SK-N-SH (cell line): ENCODE measurements around the gene HPRT1. TPM values are rescaled to one million over a fixed set of nuclear protein-coding genes. Genes with fewer than 3 reads are reported as not detected.
A peak's percentile ranks its signal among the peaks of the same experiment; 100 is the strongest.

Experiments used
- CTCF ChIA-PET: fragments of 300-600, 350-600 bp; formaldehyde crosslinking; extraction: SDS; loops from one replicate; lab custom pipeline; 2021; lab: Yijun Ruan, JAX
- POLR2A ChIA-PET: fragments of 350-600 bp; sonication (Branson Sonifier 250); formaldehyde crosslinking; extraction: SDS; loops from one replicate; lab custom pipeline; 2020; ENCODE audit warnings: antibody characterized with exemption, inconsistent platforms; lab: Yijun Ruan, JAX
- DNase-seq: peaks from one replicate; pipeline ENCODE4 v3.0.0; 2012
- H2AFZ ChIP-seq: fragments of 200-600 bp; sonication (generic); 2 replicates; pipeline ENCODE4 v1.8.1; 2016; ENCODE audit warnings: antibody characterized with exemption, mild to moderate bottlenecking, low read depth
- H3F3A ChIP-seq: fragments of 200-600 bp; sonication (generic); replicated peaks from 2 replicates; pipeline ENCODE3; 2016; ENCODE audit warnings: antibody characterized with exemption, mild to moderate bottlenecking; ENCODE audit not compliant: insufficient read depth
- H3K27ac ChIP-seq, 2 experiments: fragments of 200-500 bp in 1 of 2; fragments of 200-600 bp in 1 of 2; sonication (Bioruptor generic) in 1 of 2; sonication (generic), shearing (Covaris generic) in 1 of 2; 2 replicates each; pipeline versions ENCODE4 v1.5.1 to v1.6.1; 2014 to 2016; ENCODE audit warnings: low read depth in 2 of 2, inconsistent platforms in 1 of 2, low read length in 1 of 2, mild to moderate bottlenecking in 1 of 2, mixed read lengths in 1 of 2
- H3K27me3 ChIP-seq: fragments of 200-600 bp; sonication (generic), shearing (Covaris generic); 2 replicates; pipeline ENCODE4 v1.6.1; 2016; ENCODE audit warnings: mixed run types; ENCODE audit not compliant: insufficient read depth
- H3K36me3 ChIP-seq, 2 experiments: fragments of 200-500 bp in 1 of 2; fragments of 200-600 bp in 1 of 2; sonication (Bioruptor generic) in 1 of 2; sonication (generic) in 1 of 2; replicated peaks in 1 of 2; 2 replicates each; pipeline versions ENCODE3 to v1.5.1; 2014 to 2016; ENCODE audit warnings: low read length in 1 of 2, mild to moderate bottlenecking in 1 of 2; ENCODE audit not compliant: insufficient read depth in 2 of 2, control insufficient read depth in 1 of 2
- H3K4me1 ChIP-seq, 2 experiments: fragments of 200-500 bp in 1 of 2; fragments of 200-600 bp in 1 of 2; sonication (Bioruptor generic) in 1 of 2; sonication (generic), shearing (Covaris generic) in 1 of 2; 2 replicates each; pipeline versions ENCODE4 v1.5.1 to v1.6.1; 2014 to 2016; ENCODE audit warnings: low read depth in 1 of 2, low read length in 1 of 2, mixed run types in 1 of 2; ENCODE audit not compliant: insufficient read depth in 2 of 2, control insufficient read depth in 1 of 2
- H3K4me2 ChIP-seq: fragments of 200-600 bp; sonication (generic), shearing (Covaris generic); 2 replicates; pipeline ENCODE4 v1.6.1; 2017; ENCODE audit warnings: mixed run types
- H3K4me3 ChIP-seq, 2 experiments: fragments of 200-500 bp in 1 of 2; fragments of 200-600 bp in 1 of 2; sonication (Bioruptor generic) in 1 of 2; sonication (generic), shearing (Covaris generic) in 1 of 2; 2 replicates each; pipeline versions ENCODE4 v1.5.1 to v1.8.1; 2014 to 2016; ENCODE audit warnings: low read depth in 2 of 2, inconsistent platforms in 1 of 2, low read length in 1 of 2, mild to moderate bottlenecking in 1 of 2, mixed read lengths in 1 of 2, moderate library complexity in 1 of 2
- H3K79me2 ChIP-seq: fragments of 200-600 bp; sonication (generic); 2 replicates; pipeline ENCODE4 v1.8.1; 2017; ENCODE audit warnings: mild to moderate bottlenecking; ENCODE audit not compliant: insufficient read depth
- H3K9ac ChIP-seq: fragments of 200-600 bp; sonication (generic); 2 replicates; pipeline ENCODE4 v1.6.1; 2017; ENCODE audit warnings: mixed run types
- H3K9me2 ChIP-seq: fragments of 200-600 bp; sonication (generic); 2 replicates; pipeline ENCODE4 v1.6.1; 2017; ENCODE audit warnings: mixed run types
- H3K9me3 ChIP-seq: fragments of 200-600 bp; sonication (generic); 2 replicates; pipeline ENCODE4 v1.6.1; 2017; ENCODE audit warnings: mixed run types, mild to moderate bottlenecking, moderate library complexity
- H4K20me1 ChIP-seq: fragments of 200-600 bp; sonication (generic); 2 replicates; pipeline ENCODE4 v1.6.1; 2017; ENCODE audit warnings: mild to moderate bottlenecking, mixed run types; ENCODE audit not compliant: insufficient read depth
- ELF1 ChIP-seq: IDR thresholded peaks from 2 replicates; pipeline ENCODE4 v1.4.0; 2012
- EP300 ChIP-seq, 2 experiments: IDR thresholded peaks; 2 replicates each; pipeline versions ENCODE4 v1.4.0 to v1.6.1; 2012; ENCODE audit warnings: borderline replicate concordance in 1 of 2, low read depth in 1 of 2, low read length in 1 of 2
- EZH2phosphoT487 ChIP-seq: fragments of 200-600 bp; sonication (generic); IDR thresholded peaks from 2 replicates; pipeline ENCODE4 v1.6.1; 2017; ENCODE audit warnings: low read depth, mixed run types, mild to moderate bottlenecking, antibody characterized with exemption, moderate library complexity, borderline replicate concordance
- FOXJ3 ChIP-seq: sonication (generic); formaldehyde crosslinking; IDR thresholded peaks from 2 replicates; pipeline ENCODE4 v1.5.1; 2020; ENCODE audit warnings: mild to moderate bottlenecking, missing genetic modification reagents
- GABPA ChIP-seq: IDR thresholded peaks from 2 replicates; pipeline ENCODE4 v1.4.0; 2012; ENCODE audit warnings: low read depth, mild to moderate bottlenecking
- GATA2 ChIP-seq: sonication (generic); formaldehyde crosslinking; IDR thresholded peaks from 2 replicates; pipeline ENCODE4 v1.5.0; 2020; ENCODE audit warnings: mild to moderate bottlenecking, missing genetic modification reagents
- MEF2A ChIP-seq: IDR thresholded peaks from 2 replicates; pipeline ENCODE4 v1.4.0; 2012; ENCODE audit warnings: low read depth, borderline replicate concordance
- MXI1 ChIP-seq: IDR thresholded peaks from 2 replicates; pipeline ENCODE4 v1.6.1; 2012; ENCODE audit warnings: mild to moderate bottlenecking, low read depth, low read length, improper control_type of control experiment
- NFIC ChIP-seq: IDR thresholded peaks from 2 replicates; pipeline ENCODE4 v1.4.0; 2012; ENCODE audit warnings: borderline replicate concordance
- NRF1 ChIP-seq: IDR thresholded peaks from 2 replicates; pipeline ENCODE4 v1.6.1; 2012; ENCODE audit warnings: low read depth, mild to moderate bottlenecking, low read length
- PBX3 ChIP-seq: IDR thresholded peaks from 2 replicates; pipeline ENCODE4; 2012
- POLR2AphosphoS5 ChIP-seq: IDR thresholded peaks from 2 replicates; pipeline ENCODE4 v1.6.1; 2012; ENCODE audit warnings: low read depth, low read length
- RFX5 ChIP-seq: IDR thresholded peaks from 2 replicates; pipeline ENCODE4 v1.6.1; 2012; ENCODE audit warnings: mild to moderate bottlenecking, improper control_type of control experiment, low read length
- RXRA ChIP-seq: IDR thresholded peaks from 2 replicates; pipeline ENCODE4 v1.4.0; 2012; ENCODE audit warnings: low read depth, mild to moderate bottlenecking, borderline replicate concordance
- WGBS: methylation state at CpG from one replicate; pipeline ENCODE4 v1.1.6; 2017; ENCODE audit warnings: low lambda C conversion rate; 5-methylcytosine and 5-hydroxymethylcytosine counted together
- polyA plus RNA-seq, 3 experiments: library from polyadenylated mRNA; depleted of rRNA; stranded (reverse); fragments of >200 nt; gene quantifications; 2 replicates each; pipeline ENCODE4 v1.2.3, GENCODE V29; 2012
- TF ChIP-seq, protein P1 (sequence below): fragments of 150-350 bp; IDR thresholded peaks from 2 replicates; pipeline ENCODE4 v1.6.1; 2017; ENCODE audit warnings: antibody characterized with exemption, low read length, low read depth, borderline replicate concordance
- TF ChIP-seq, protein P2 (sequence below): fragments of 200-600 bp; sonication (generic); IDR thresholded peaks from 2 replicates; pipeline ENCODE4 v1.6.1; 2017; ENCODE audit warnings: antibody characterized with exemption, mild to moderate bottlenecking, moderate library complexity
- TF ChIP-seq, protein P3 (sequence below): IDR thresholded peaks from 2 replicates; pipeline ENCODE4 v1.4.0; 2012; ENCODE audit warnings: low read depth

The HPRT1 gene
- polyA plus RNA-seq, 1 of the 3 experiments (the other 2 are of a cell fraction) = 42.3 TPM

- Histone ChIP-seq H3K27ac (no peak overlapping the region), H3F3A (peaks cover 5% of the 10 kb centered on the region), H3K4me1 (no peaks in the 10 kb centered on the region), H4K20me1 (no peaks in the 10 kb centered on the region), H3K4me3 (no peak overlapping the region), H3K79me2 (no peaks in the 10 kb centered on the region), H3K27me3 (no peaks in the 10 kb centered on the region), H2AFZ (0 out of 2 replicates have a peak overlapping the region, but pooled peaks have one; percentile 9), H3K9me2 (no peaks in the 10 kb centered on the region), H3K4me2 (no peak overlapping the region), H3K36me3 (no peaks in the 10 kb centered on the region), H3K9ac (no peak overlapping the region), H3K9me3 (no peaks in the 10 kb centered on the region)
- ChIA-PET CTCF (interaction anchor here (1.1 to 1.5 kb wide), 2 partner anchors 24 to 258 kb away, joined by 3 to 4 read pairs; no protein-coding TSS in a partner anchor), POLR2A (no interaction called here)
- TF ChIP-seq NRF1 = no peak
- no peak for TF ChIP-seq EP300 (IDR thresholded peaks at IDR 0.05; ENCODE audit: borderline replicate concordance in 1 of 2, low read depth in 1 of 2, low read length in 1 of 2)
- no peak for TF ChIP-seq GABPA
- TF ChIP-seq POLR2AphosphoS5 = no peak
- TF ChIP-seq, protein P1, sequence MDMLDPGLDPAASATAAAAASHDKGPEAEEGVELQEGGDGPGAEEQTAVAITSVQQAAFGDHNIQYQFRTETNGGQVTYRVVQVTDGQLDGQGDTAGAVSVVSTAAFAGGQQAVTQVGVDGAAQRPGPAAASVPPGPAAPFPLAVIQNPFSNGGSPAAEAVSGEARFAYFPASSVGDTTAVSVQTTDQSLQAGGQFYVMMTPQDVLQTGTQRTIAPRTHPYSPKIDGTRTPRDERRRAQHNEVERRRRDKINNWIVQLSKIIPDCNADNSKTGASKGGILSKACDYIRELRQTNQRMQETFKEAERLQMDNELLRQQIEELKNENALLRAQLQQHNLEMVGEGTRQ = no peak
- no peak for TF ChIP-seq MEF2A
- no peak for TF ChIP-seq FOXJ3 (CRISPR knock-in tag)
- TF ChIP-seq EZH2phosphoT487 = no peak
- no peak for TF ChIP-seq RXRA
- TF ChIP-seq, protein P2, sequence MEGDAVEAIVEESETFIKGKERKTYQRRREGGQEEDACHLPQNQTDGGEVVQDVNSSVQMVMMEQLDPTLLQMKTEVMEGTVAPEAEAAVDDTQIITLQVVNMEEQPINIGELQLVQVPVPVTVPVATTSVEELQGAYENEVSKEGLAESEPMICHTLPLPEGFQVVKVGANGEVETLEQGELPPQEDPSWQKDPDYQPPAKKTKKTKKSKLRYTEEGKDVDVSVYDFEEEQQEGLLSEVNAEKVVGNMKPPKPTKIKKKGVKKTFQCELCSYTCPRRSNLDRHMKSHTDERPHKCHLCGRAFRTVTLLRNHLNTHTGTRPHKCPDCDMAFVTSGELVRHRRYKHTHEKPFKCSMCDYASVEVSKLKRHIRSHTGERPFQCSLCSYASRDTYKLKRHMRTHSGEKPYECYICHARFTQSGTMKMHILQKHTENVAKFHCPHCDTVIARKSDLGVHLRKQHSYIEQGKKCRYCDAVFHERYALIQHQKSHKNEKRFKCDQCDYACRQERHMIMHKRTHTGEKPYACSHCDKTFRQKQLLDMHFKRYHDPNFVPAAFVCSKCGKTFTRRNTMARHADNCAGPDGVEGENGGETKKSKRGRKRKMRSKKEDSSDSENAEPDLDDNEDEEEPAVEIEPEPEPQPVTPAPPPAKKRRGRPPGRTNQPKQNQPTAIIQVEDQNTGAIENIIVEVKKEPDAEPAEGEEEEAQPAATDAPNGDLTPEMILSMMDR = no peak
- TF ChIP-seq MXI1 = no peak
- no peak for TF ChIP-seq GATA2
- TF ChIP-seq NFIC = no peak
- TF ChIP-seq ELF1 = no peak
- TF ChIP-seq PBX3 = no peak
- TF ChIP-seq RFX5 = no peak
- TF ChIP-seq, protein P3, sequence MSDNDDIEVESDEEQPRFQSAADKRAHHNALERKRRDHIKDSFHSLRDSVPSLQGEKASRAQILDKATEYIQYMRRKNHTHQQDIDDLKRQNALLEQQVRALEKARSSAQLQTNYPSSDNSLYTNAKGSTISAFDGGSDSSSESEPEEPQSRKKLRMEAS = no peak
- WGBS = 67% methylated on average over 15 of the region's 15 CpGs
- DNase-seq = no peak
These were observed 65.3 kb downstream of the HPRT1 start for GRCh38 chrX:134525086-134525792.
